Measurements from ENCODE around the gene LRPAP1. TPM values are rescaled to one million over a fixed set of nuclear protein-coding genes. Genes with fewer than 3 reads are reported as not detected.
"Not testable (repeated sequence)": the region's sequence is repeated elsewhere in the genome, so short reads cannot be mapped to it uniquely, and the experiment has no call there.

Gene LRPAP1
- total RNA-seq, 1 experiment from 2014 or later = 171 TPM

DNA sequence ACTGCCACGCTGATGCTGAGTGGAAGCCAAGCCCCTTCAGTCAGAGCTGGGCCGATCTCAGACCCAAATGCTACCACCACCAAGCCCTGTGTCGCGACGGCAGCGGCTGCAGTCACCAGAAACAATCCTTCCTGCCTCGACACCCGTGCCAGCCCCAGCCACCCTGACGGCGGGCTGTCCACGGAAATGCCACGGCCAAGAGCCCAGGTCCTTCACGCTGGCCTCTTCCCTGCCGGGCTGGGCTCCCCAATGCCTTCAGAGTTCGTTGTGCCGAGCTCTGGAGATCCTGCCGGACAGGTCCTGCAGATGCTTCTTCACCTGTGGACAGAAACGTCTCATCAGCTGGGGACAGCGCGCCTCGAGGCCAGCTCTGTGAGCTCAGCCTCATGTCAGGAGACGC lies 19.5 kb downstream of the LRPAP1 start:
- H3K27me3 ChIP-seq (replicated peaks; ENCODE audit: insufficient read depth, low read depth, low read length, poor library complexity) = no peaks in the 10 kb centered on the region
- BruUV-seq (replicated peaks) = no TSS peak
- intact Hi-C loops (cut with micrococcal nuclease; ENCODE audit: unreplicated experiment) = no loop called here
- H3K4me1 ChIP-seq (ENCODE audit: insufficient read depth, low read length, poor library complexity, severe bottlenecking) = no peaks in the 10 kb centered on the region
- no peaks in the 10 kb centered on the region for H3K9me3 ChIP-seq (ENCODE audit: low read depth, low read length, poor library complexity, severe bottlenecking)
- CTCF ChIA-PET = no interaction called here
- no peak overlapping the region for H3K4me3 ChIP-seq (ENCODE audit: low read depth, low read length, poor library complexity, severe bottlenecking)
- no peak overlapping the region for H3K27ac ChIP-seq (ENCODE audit: low read depth, low read length, poor library complexity, severe bottlenecking)
- H3K36me3 ChIP-seq (ENCODE audit: insufficient read depth, low read length, poor library complexity, severe bottlenecking) = peaks cover 68% of the 10 kb centered on the region
- POLR2A ChIA-PET (ENCODE audit: low non-redundant PET) = no interaction called here
- no peak for DNase-seq (ENCODE audit: low spot score)
- no peak for TF ChIP-seq EZH2 (IDR thresholded peaks at IDR 0.05; ENCODE audit: borderline replicate concordance, low read depth, low read length, poor library complexity, severe bottlenecking)
- TF ChIP-seq, protein P1, sequence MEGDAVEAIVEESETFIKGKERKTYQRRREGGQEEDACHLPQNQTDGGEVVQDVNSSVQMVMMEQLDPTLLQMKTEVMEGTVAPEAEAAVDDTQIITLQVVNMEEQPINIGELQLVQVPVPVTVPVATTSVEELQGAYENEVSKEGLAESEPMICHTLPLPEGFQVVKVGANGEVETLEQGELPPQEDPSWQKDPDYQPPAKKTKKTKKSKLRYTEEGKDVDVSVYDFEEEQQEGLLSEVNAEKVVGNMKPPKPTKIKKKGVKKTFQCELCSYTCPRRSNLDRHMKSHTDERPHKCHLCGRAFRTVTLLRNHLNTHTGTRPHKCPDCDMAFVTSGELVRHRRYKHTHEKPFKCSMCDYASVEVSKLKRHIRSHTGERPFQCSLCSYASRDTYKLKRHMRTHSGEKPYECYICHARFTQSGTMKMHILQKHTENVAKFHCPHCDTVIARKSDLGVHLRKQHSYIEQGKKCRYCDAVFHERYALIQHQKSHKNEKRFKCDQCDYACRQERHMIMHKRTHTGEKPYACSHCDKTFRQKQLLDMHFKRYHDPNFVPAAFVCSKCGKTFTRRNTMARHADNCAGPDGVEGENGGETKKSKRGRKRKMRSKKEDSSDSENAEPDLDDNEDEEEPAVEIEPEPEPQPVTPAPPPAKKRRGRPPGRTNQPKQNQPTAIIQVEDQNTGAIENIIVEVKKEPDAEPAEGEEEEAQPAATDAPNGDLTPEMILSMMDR (conservative IDR thresholded peaks at IDR 0.05; ENCODE audit: low read depth, low read length) = no peak

DNA sequence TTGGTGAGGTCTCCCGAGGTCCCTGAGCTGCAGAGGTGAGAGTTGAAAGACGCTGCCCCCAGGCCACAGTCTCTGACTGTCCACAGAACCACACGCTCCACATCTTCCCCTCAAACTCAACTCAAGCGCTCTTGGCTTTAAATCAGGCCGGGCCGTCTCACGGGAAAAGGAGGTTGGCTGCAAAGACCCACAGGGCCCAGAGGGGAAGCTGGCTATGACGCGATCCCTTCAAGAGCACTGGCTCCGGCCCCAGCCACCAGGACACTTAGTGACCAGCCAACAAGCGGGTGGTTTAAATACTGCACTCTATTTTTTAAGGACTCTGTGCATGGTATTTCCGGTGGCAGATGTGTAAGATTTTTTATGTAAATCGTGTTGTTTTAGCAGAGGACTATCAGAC lies 19.9 kb downstream of the LRPAP1 start:
- ChIA-PET CTCF (no interaction called here), POLR2A (ENCODE audit: low non-redundant PET) (no interaction called here)
- Histone ChIP-seq H3K27me3 (replicated peaks; ENCODE audit: insufficient read depth, low read depth, low read length, poor library complexity) (no peaks in the 10 kb centered on the region), H3K27ac (ENCODE audit: low read depth, low read length, poor library complexity, severe bottlenecking) (no peak overlapping the region), H3K4me3 (ENCODE audit: low read depth, low read length, poor library complexity, severe bottlenecking) (no peak overlapping the region), H3K9me3 (ENCODE audit: low read depth, low read length, poor library complexity, severe bottlenecking) (no peaks in the 10 kb centered on the region), H3K36me3 (ENCODE audit: insufficient read depth, low read length, poor library complexity, severe bottlenecking) (peaks cover 67% of the 10 kb centered on the region), H3K4me1 (ENCODE audit: insufficient read depth, low read length, poor library complexity, severe bottlenecking) (no peaks in the 10 kb centered on the region)
- no peak for TF ChIP-seq EZH2 (IDR thresholded peaks at IDR 0.05; ENCODE audit: borderline replicate concordance, low read depth, low read length, poor library complexity, severe bottlenecking)
- TF ChIP-seq, protein P1 (conservative IDR thresholded peaks at IDR 0.05; ENCODE audit: low read depth, low read length) = no peak
- BruUV-seq (replicated peaks) = no TSS peak
- no peak for DNase-seq (ENCODE audit: low spot score)
- intact Hi-C loops (cut with micrococcal nuclease; ENCODE audit: unreplicated experiment) = no loop called here

DNA sequence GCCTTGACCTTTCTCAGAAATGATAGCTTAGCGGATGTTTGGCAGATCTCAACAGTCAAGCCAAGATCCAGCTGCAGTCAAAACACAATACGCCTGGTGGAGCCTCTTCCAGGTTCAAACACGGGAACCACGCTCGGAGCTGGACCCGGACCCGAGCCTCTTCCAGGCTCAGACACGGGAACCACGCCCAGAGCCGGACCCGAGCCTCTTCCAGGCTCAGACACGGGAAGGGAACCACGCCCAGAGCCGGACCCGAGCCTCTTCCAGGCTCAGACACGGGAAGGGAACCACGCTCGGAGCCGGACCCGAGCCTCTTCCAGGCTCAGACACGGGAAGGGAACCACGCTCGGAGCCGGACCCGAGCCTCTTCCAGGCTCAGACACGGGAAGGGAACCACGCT lies 20.6 kb downstream of the LRPAP1 start:
- BruUV-seq (replicated peaks); H3K27me3 ChIP-seq (replicated peaks; ENCODE audit: insufficient read depth, low read depth, low read length, poor library complexity); intact Hi-C loops (cut with micrococcal nuclease; ENCODE audit: unreplicated experiment); DNase-seq (ENCODE audit: low spot score); H3K27ac ChIP-seq (ENCODE audit: low read depth, low read length, poor library complexity, severe bottlenecking); H3K9me3 ChIP-seq (ENCODE audit: low read depth, low read length, poor library complexity, severe bottlenecking); CTCF ChIA-PET; POLR2A ChIA-PET (ENCODE audit: low non-redundant PET); H3K4me3 ChIP-seq (ENCODE audit: low read depth, low read length, poor library complexity, severe bottlenecking); H3K4me1 ChIP-seq (ENCODE audit: insufficient read depth, low read length, poor library complexity, severe bottlenecking): not testable (repeated sequence)
- H3K36me3 ChIP-seq (ENCODE audit: insufficient read depth, low read length, poor library complexity, severe bottlenecking) = peaks cover 60% of the 10 kb centered on the region

DNA sequence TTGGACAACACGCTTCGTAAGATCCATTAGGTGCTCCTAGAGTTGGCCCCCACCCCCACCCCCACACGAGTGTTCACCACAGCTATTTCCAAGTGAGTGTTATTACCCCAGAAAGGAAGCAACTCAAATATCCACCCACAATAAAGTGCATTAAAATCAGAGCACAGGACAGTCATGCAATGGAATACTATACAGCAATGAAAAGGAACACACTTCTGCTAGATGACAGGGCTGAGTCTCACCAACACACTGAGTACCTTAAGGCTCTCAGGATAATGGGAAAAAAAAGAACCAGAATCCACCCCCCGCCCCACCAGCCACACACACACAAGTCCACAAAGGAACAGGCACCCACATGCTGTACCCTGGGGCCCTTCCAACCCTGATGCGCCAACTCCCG lies 21.0 kb downstream of the LRPAP1 start:
- CTCF ChIA-PET = no interaction called here
- POLR2A ChIA-PET (ENCODE audit: low non-redundant PET) = no interaction called here
- TF ChIP-seq, protein P1 (conservative IDR thresholded peaks at IDR 0.05; ENCODE audit: low read depth, low read length) = no peak
- TF ChIP-seq EZH2 (IDR thresholded peaks at IDR 0.05; ENCODE audit: borderline replicate concordance, low read depth, low read length, poor library complexity, severe bottlenecking) = no peak
- intact Hi-C loops (cut with micrococcal nuclease; ENCODE audit: unreplicated experiment) = no loop called here
- DNase-seq (ENCODE audit: low spot score) = no peak
- H3K27ac ChIP-seq (ENCODE audit: low read depth, low read length, poor library complexity, severe bottlenecking) = no peak overlapping the region
- no TSS peak for BruUV-seq (replicated peaks)
- H3K4me3 ChIP-seq (ENCODE audit: low read depth, low read length, poor library complexity, severe bottlenecking) = no peak overlapping the region
- H3K27me3 ChIP-seq (replicated peaks; ENCODE audit: insufficient read depth, low read depth, low read length, poor library complexity) = no peaks in the 10 kb centered on the region
- H3K4me1 ChIP-seq (ENCODE audit: insufficient read depth, low read length, poor library complexity, severe bottlenecking) = no peaks in the 10 kb centered on the region
- no peaks in the 10 kb centered on the region for H3K9me3 ChIP-seq (ENCODE audit: low read depth, low read length, poor library complexity, severe bottlenecking)
- peaks cover 56% of the 10 kb centered on the region for H3K36me3 ChIP-seq (ENCODE audit: insufficient read depth, low read length, poor library complexity, severe bottlenecking)
